GM12874 (cell line): Measurements from ENCODE around the gene USP51.

Experiments
- CTCF ChIP-seq: IDR thresholded peaks from 2 replicates; pipeline ENCODE4 v1.5.1; 2011; ENCODE audit warnings: low read depth, mild to moderate bottlenecking, control low read depth, low read length, moderate library complexity; ENCODE audit not compliant: insufficient read depth

USP51 gene

DNA sequence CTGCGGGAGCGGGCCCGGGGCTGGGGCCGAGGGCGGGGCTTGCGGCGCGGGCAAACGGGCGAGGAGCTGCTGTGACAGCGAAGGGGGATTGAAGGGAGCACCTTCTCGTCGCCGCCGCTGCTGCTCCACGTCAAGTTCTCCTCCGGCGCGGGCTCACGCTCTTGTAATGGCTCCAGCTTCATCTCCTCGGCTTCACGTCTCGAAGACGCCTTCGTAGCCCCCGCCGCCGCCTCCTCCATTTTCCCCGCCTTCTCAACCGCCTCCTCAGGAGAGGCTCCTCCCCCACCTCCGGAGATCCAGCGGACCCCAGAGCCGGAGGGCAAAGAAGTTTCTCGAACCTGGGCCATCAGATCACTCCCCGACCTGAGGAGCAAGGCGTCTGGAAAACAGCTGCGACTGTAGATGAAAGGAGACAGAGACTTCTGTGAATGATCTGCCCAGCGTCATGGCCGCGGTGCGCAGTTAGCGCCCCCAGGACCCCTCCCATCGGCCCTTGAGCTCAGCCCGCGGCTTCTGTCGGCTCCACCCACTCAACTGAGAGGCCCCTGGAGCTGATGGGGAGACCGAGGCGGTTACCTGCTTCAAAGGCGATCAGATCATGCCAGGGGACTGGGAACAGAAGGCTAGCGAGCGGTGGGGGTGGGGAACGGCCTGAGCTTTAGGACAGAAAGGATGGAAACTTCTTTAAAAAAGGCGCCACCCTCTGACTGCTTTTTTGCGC, 895 bp downstream of the USP51 start:
- TF ChIP-seq CTCF, result no peak

DNA sequence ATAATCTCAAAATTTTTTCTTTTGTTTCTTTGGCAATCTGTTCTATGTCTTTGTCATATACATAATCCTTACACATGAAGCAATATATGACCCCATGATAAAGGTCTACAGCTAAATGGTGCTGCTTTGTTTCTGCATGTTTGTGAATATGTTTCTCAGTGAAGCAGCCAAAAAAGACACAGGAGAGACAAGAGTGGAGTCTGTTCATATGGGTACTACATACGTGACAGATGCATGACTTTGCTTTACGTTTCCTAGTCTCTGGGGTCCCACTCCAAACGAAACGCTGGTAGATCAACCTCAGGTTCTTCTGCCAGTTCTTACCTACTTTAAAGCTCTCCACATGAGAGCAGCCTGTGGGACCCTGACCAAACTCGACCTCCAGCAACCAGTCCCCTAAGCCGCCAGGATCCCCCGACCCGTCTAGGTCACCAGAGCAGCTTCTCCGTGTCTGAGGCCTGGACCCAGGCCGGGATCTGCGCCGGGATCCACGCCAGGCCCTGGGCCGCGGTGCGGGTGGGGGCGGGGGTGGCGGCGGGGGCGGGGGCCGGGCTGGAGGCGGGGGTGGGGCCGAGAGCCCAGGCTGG, 1.5 kb downstream of the USP51 start:
- TF ChIP-seq CTCF, result no peak

DNA sequence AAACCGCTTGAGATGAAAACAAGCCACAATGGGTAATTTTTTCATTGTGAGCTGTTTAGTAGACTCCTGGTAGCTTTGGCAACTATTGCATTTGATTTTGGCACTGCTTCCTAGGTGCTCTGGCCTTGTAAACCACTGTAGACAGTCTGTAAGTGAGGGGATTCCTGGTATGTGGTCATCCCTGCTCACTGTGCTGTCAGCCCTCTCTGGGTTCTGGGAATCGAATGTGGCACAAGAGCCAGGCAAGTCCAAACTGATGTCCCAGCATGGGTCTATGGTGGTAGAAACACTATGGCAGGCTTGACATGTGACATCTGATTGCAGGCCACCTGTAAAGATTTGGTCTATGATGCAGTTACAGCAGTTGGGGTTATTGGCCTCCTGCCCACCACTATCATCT, 2.5 kb downstream of the USP51 start:
- TF ChIP-seq CTCF, result no peak

DNA sequence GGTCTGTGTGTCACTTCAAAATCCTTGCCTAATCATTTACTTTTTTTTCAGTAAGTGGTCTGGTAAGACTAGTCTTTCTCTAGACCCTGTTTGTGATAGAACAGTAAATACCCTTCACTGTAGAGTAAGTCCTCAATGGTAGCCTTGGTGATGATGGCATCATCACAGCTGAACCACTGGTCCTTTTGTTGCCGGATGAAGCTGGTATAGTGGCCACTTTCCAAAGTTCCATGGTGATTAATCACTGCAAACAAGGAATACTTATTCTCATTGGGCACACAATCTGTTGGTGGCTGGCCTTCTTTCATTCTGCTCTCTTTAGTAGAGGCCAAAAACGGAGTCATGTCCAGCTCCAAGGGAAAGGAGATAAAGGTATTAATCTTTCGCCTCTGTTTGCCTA, 2.9 kb downstream of the USP51 start:
- no peak for TF ChIP-seq CTCF

DNA sequence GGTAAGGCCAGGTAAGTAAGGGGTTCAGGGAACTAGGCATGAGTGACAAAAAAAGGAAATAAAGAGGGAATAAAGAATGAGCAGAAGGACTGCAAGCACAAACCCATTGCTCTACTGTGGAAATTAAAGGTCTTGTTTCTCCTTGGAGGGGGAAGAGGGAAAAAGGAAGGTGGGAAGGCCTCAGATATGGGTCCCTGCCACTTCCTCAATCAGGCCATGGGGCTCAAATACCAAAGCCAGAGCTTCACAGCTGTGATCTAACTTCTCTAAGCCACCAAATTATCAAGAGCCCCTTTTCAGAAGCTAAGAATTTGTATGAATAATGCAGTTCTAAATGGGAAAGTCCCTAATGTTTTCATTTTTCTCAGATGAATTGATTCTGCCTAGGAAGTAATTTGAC, 4.7 kb downstream of the USP51 start:
- no peak for TF ChIP-seq CTCF

- no peak for TF ChIP-seq CTCF
Measured at GRCh38 chrX:55480390-55481062, 9.1 kb downstream of the USP51 start.

- no peak for TF ChIP-seq CTCF
Measured at GRCh38 chrX:55452833-55453124, 36.9 kb downstream of the USP51 start.
